ENCODE measurements around the gene THAP2.

Gene THAP2

DNA sequence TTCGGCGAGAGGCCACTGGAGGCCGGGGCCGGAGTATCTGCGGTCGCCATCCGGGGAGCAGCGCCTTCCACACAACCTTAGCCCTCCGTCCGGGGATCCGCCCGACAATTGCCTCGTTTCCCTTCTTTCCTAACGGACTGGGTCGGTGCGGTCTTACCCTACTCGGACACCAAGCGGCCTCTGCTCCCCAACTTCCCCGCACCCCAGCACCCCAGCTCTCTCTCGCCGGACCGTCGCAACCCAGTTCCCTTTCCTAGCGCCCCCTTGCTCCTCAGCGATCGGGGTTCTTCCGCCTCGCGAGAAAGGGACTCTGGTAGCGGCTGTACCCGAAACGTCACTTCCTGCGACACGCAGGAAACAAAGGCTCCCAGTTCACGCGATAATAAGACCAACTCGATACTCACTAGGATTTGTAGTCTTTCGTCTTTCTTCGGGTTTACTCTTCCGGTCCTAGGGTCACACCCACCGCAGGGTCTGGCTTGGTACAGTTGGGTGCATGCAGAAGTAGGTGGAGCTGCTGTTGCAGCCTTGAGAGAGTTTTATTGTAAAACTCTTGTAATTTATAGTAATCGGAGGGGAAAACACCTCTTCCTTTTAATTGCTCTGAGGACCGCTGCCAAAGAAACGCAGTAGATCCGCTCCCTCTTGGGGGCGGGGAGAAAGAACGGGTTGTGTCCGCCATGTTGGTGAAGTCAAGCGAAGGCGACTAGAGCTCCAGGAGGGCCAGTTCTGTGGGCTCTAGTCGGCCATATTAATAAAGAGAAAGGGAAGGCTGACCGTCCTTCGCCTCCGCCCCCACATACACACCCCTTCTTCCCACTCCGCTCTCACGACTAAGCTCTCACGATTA lies at the start of gene THAP2, which contains the start of gene ZFC3H1:
Gene THAP2 (plus strand): TSS at position 741 of the 850 bp plus-strand sequence. CDS start 209 bp downstream, outside the sequence.
Gene ZFC3H1 (minus strand): TSS at position 288 of the 850 bp plus-strand sequence. CDS start 238 bp downstream, at position 50.
- H3K36me3 Mint-ChIP-seq (ENCODE audit: low read depth): peaks cover 28% of the 10 kb centered on the region
- peaks cover 25% of the 10 kb centered on the region for H3K4me1 Mint-ChIP-seq (ENCODE audit: low read depth)
- H3K4me3 Mint-ChIP-seq: peak within 1 kb of the TSS; percentile 99
- H3K27me3 Mint-ChIP-seq (ENCODE audit: low read depth): no peaks in the 10 kb centered on the region
- no peaks in the 10 kb centered on the region for H3K9me3 Mint-ChIP-seq
- H3K27ac Mint-ChIP-seq: peak within 1 kb of the TSS; percentile 99

- H3K4me1 Mint-ChIP-seq (ENCODE audit: low read depth): peaks cover 18% of the 10 kb centered on the region
- no peaks in the 10 kb centered on the region for H3K27me3 Mint-ChIP-seq (ENCODE audit: low read depth)
- peaks cover 64% of the 10 kb centered on the region for H3K36me3 Mint-ChIP-seq (ENCODE audit: low read depth)
- no peak overlapping the region for H3K4me3 Mint-ChIP-seq
- H3K27ac Mint-ChIP-seq: no peak overlapping the region
- no peaks in the 10 kb centered on the region for H3K9me3 Mint-ChIP-seq
Measured at GRCh38 chr12:71621938-71622337, 42.2 kb upstream of the THAP2 start.

DNA sequence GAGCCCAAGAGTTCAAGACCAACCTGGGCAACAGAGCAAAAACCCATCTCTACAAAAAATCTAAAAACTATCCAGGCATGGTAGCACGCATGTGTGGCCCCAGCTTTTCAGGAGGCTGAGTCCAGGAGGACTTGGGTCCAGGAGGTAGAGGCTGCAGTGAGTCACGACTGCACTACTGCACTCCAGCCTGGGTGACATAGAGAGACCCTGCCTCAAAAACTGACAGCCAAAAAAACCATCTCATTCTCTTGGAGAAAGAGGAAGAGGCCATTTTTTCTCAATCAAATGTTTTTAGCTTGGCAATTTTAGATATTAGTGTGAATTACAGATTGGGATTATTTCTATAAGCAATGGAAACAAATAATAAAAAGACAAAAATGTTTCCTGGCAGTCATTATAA lies 38.6 kb upstream of the THAP2 start:
- no peak overlapping the region for H3K27ac Mint-ChIP-seq
- H3K4me1 Mint-ChIP-seq (ENCODE audit: low read depth): peaks cover 20% of the 10 kb centered on the region
- H3K4me3 Mint-ChIP-seq: no peak overlapping the region
- H3K9me3 Mint-ChIP-seq: no peaks in the 10 kb centered on the region
- no peaks in the 10 kb centered on the region for H3K27me3 Mint-ChIP-seq (ENCODE audit: low read depth)
- peaks cover 61% of the 10 kb centered on the region for H3K36me3 Mint-ChIP-seq (ENCODE audit: low read depth)

GRCh38 chr12:71626098-71626497 lies 38.0 kb upstream of the THAP2 start:
- Mint-ChIP-seq H3K4me3 (peak overlapping the region; percentile 57), H3K36me3 (ENCODE audit: low read depth) (peaks cover 59% of the 10 kb centered on the region)

GRCh38 chr12:71626768-71627167 lies 37.3 kb upstream of the THAP2 start:
- peaks cover 14% of the 10 kb centered on the region for H3K4me1 Mint-ChIP-seq (ENCODE audit: low read depth)
- no peak overlapping the region for H3K27ac Mint-ChIP-seq
- peaks cover 54% of the 10 kb centered on the region for H3K36me3 Mint-ChIP-seq (ENCODE audit: low read depth)
- no peaks in the 10 kb centered on the region for H3K27me3 Mint-ChIP-seq (ENCODE audit: low read depth)
- H3K4me3 Mint-ChIP-seq: no peak overlapping the region
- H3K9me3 Mint-ChIP-seq: no peaks in the 10 kb centered on the region

More at GRCh38 chr12:71626098-71626497, 38.0 kb upstream of the THAP2 start:
- Mint-ChIP-seq H3K4me1 (ENCODE audit: low read depth) (peaks cover 15% of the 10 kb centered on the region), H3K9me3 (no peaks in the 10 kb centered on the region), H3K27me3 (ENCODE audit: low read depth) (no peaks in the 10 kb centered on the region), H3K27ac (peak overlapping the region; percentile 66)

DNA sequence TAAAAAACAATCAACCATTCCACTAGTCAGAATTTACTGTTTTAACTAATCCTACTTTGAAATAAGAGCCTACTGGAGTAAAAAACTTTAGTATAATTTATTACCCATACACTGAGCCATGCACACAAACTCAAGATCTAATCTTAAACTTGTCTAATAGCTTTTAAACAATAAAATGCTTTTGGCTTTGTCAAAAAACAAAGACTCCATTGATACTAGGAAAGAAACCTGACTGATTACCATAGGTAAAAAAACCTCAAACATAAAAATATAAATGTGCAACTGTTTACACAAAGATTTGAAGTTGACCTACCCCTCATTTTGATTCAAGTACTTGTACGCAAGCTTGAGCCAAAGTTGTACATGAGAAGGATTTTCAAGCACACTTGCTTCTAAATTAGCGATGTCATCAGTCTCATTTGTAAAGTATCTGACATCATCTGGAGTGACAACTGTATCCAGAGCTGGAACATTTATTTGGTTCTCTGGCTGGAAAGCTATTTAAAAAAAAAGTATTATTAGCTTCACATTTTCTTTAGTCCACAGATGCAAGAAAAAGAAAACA lies 36.6 kb upstream of the THAP2 start:
- Mint-ChIP-seq H3K4me3 (no peak overlapping the region), H3K27ac (no peak overlapping the region), H3K9me3 (no peaks in the 10 kb centered on the region), H3K36me3 (ENCODE audit: low read depth) (peaks cover 54% of the 10 kb centered on the region), H3K4me1 (ENCODE audit: low read depth) (peaks cover 15% of the 10 kb centered on the region), H3K27me3 (ENCODE audit: low read depth) (no peaks in the 10 kb centered on the region)

DNA sequence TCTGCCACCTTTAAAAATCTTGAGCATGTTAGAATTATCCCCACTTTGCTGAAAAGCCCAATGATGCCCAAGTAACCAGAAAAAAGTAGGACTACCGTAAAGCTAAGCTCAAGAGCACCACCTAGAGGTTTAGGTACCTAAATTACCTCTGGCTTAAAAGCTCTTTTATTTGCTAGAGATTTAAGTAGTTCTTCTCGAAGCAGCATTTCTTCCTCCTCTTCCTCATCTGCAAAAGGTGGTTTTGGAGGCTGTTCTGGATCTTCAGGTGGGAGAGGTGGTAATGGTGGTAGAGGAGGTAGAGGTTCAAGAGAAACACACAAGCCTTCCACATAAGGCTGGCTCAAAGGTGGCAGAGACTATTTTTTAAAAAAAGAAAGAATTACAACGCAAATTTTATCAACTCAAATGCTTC lies 27.4 kb upstream of the THAP2 start:
- peak overlapping the region; percentile 22 for H3K27ac Mint-ChIP-seq
- no peaks in the 10 kb centered on the region for H3K27me3 Mint-ChIP-seq (ENCODE audit: low read depth)
- peaks cover 39% of the 10 kb centered on the region for H3K36me3 Mint-ChIP-seq (ENCODE audit: low read depth)
- peaks cover 11% of the 10 kb centered on the region for H3K4me1 Mint-ChIP-seq (ENCODE audit: low read depth)
- H3K9me3 Mint-ChIP-seq: no peaks in the 10 kb centered on the region
- H3K4me3 Mint-ChIP-seq: no peak overlapping the region

GRCh38 chr12:71638499-71638898 lies 25.6 kb upstream of the THAP2 start:
- peaks cover 36% of the 10 kb centered on the region for H3K36me3 Mint-ChIP-seq (ENCODE audit: low read depth)
- H3K27me3 Mint-ChIP-seq (ENCODE audit: low read depth): no peaks in the 10 kb centered on the region
- H3K4me1 Mint-ChIP-seq (ENCODE audit: low read depth): peaks cover 12% of the 10 kb centered on the region
- H3K27ac Mint-ChIP-seq: no peak overlapping the region
- no peak overlapping the region for H3K4me3 Mint-ChIP-seq
- no peaks in the 10 kb centered on the region for H3K9me3 Mint-ChIP-seq

DNA sequence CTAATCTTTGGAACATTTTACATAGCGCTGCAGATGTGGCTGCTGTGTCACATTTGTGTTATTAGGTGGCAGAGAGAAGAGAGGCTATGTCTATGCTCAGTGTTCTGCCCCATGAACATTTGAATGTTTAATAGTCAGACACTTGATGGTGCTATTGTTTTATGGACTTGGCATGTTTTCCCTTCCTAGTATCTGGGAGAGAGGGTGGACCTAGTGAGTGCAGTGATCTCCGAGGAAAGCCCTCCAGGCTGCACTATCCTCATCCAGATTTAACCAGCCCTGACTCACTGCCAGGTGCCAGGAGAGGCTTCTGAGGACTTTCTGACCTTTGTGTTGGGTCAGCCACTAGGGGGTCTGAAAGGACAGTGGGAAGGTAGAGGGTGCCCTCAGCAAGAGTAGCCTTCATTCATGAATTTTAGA lies 24.8 kb upstream of the THAP2 start:
- Mint-ChIP-seq H3K4me3 (no peak overlapping the region), H3K36me3 (ENCODE audit: low read depth) (peaks cover 39% of the 10 kb centered on the region), H3K4me1 (ENCODE audit: low read depth) (peaks cover 12% of the 10 kb centered on the region), H3K27me3 (ENCODE audit: low read depth) (no peaks in the 10 kb centered on the region), H3K27ac (no peak overlapping the region), H3K9me3 (no peaks in the 10 kb centered on the region)

DNA sequence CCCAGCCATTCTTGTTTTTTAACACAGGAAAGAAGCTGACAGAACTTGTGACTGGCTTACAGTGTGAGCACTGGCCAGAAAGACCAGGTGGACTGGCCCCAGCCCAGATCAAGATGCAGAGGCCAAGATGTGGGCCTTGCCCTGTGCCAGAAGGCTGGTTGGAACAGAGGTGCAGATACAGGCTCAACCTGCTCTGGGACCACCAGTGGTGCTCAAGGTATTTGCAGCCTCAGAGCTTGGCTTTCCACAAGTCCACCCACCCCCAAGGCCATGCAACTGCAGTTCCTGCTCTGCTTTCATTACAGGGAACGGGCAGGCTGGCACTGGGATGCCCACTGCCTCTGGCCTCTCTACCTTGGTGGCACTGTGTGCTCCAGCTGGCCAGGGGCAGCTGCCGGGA lies 23.8 kb upstream of the THAP2 start:
- peaks cover 15% of the 10 kb centered on the region for H3K4me1 Mint-ChIP-seq (ENCODE audit: low read depth)
- peaks cover 36% of the 10 kb centered on the region for H3K36me3 Mint-ChIP-seq (ENCODE audit: low read depth)
- H3K4me3 Mint-ChIP-seq: no peak overlapping the region
- H3K27me3 Mint-ChIP-seq (ENCODE audit: low read depth): no peaks in the 10 kb centered on the region
- H3K27ac Mint-ChIP-seq: no peak overlapping the region
- no peaks in the 10 kb centered on the region for H3K9me3 Mint-ChIP-seq

DNA sequence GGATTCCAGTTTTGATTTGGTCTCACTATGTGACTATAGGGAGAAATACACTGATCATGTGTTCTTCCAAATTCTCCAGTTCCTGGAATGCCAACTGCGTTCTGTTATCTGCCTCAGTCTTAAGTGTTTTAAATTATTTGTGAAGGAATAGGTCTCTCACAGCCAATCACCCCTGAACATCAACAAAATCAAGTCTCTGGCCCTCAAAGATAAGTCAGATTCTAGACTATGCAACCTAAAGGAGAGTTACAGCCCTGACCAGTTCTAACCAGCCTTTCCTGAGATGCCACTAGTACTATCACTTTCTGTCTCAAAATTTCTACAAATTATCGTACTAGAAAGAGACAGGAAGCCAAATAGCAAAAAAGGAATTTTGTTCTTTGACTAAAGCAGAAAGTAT lies 22.7 kb upstream of the THAP2 start:
- no peak overlapping the region for H3K4me3 Mint-ChIP-seq
- H3K36me3 Mint-ChIP-seq (ENCODE audit: low read depth): peaks cover 37% of the 10 kb centered on the region
- peaks cover 16% of the 10 kb centered on the region for H3K4me1 Mint-ChIP-seq (ENCODE audit: low read depth)
- no peak overlapping the region for H3K27ac Mint-ChIP-seq
- H3K27me3 Mint-ChIP-seq (ENCODE audit: low read depth): no peaks in the 10 kb centered on the region
- H3K9me3 Mint-ChIP-seq: no peaks in the 10 kb centered on the region

DNA sequence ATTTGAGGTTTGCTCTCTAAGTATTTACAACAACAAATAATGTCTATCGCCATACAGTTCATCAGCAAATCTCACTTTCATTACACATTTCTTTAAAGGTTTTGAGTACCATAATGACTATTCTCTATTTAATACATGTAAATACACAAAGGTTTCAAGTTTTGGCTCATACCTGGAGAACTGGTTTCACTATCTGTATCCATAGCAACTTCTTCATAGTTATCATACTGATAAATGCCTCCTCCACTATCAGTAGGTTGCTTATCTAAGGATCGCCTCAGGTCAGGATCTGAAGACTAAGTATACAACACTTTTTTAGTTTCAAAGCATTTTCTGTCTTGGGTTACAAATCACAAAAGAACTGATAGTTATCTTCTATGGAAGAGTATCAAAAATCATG lies 21.8 kb upstream of the THAP2 start:
- Mint-ChIP-seq H3K27me3 (ENCODE audit: low read depth) (no peaks in the 10 kb centered on the region), H3K9me3 (no peaks in the 10 kb centered on the region), H3K4me1 (ENCODE audit: low read depth) (peaks cover 15% of the 10 kb centered on the region), H3K27ac (no peak overlapping the region), H3K36me3 (ENCODE audit: low read depth) (peaks cover 41% of the 10 kb centered on the region), H3K4me3 (no peak overlapping the region)

DNA sequence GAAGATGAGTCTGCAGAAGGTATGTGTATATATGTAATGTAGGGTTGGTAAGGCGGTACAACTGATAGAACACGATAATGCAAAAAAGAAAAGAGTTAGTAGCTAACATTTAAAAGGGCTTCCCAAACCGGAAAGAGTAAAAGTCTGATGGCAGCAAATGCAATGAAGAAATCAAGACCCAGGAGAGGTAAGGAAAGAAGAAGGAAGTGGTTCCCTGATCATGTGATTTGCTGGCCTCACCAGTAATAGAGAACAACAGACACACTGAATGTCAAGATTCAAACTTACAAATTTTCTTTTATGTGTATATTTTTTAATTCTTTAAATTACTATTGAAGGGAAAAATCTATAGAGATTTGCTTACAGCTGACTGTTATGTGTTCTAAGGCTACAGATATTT lies 18.8 kb upstream of the THAP2 start:
- no peak overlapping the region for H3K4me3 Mint-ChIP-seq
- H3K27me3 Mint-ChIP-seq (ENCODE audit: low read depth): no peaks in the 10 kb centered on the region
- peaks cover 38% of the 10 kb centered on the region for H3K36me3 Mint-ChIP-seq (ENCODE audit: low read depth)
- no peaks in the 10 kb centered on the region for H3K9me3 Mint-ChIP-seq
- peaks cover 12% of the 10 kb centered on the region for H3K4me1 Mint-ChIP-seq (ENCODE audit: low read depth)
- no peak overlapping the region for H3K27ac Mint-ChIP-seq

GRCh38 chr12:71646512-71646911 lies 17.6 kb upstream of the THAP2 start:
- H3K27me3 Mint-ChIP-seq (ENCODE audit: low read depth): no peaks in the 10 kb centered on the region
- H3K36me3 Mint-ChIP-seq (ENCODE audit: low read depth): peaks cover 36% of the 10 kb centered on the region
- no peaks in the 10 kb centered on the region for H3K9me3 Mint-ChIP-seq
- H3K27ac Mint-ChIP-seq: no peak overlapping the region
- no peak overlapping the region for H3K4me3 Mint-ChIP-seq
- H3K4me1 Mint-ChIP-seq (ENCODE audit: low read depth): peaks cover 15% of the 10 kb centered on the region

- Mint-ChIP-seq H3K4me3 (no peak overlapping the region), H3K27me3 (ENCODE audit: low read depth) (no peaks in the 10 kb centered on the region), H3K36me3 (ENCODE audit: low read depth) (peaks cover 25% of the 10 kb centered on the region), H3K27ac (no peak overlapping the region), H3K9me3 (no peaks in the 10 kb centered on the region), H3K4me1 (ENCODE audit: low read depth) (peaks cover 12% of the 10 kb centered on the region)
Measured at GRCh38 chr12:71648537-71648936, 15.6 kb upstream of the THAP2 start.
